Osteocyte (in vitro differentiated cells): Measurements from ENCODE around the gene CHPF. TPM values are rescaled to one million over a fixed set of nuclear protein-coding genes. Genes with fewer than 3 reads are reported as not detected.

Experiments used
- DNase-seq: peaks from one replicate; pipeline ENCODE4 v3.0.0; 2021; ENCODE audit warnings: mixed read lengths; ENCODE audit not compliant: unreplicated experiment; ENCODE audit errors: extremely low spot score
- H3K27ac Mint-ChIP-seq: one replicate; pipeline ENCODE4 v1.8.0; 2021; ENCODE audit warnings: mild to moderate bottlenecking, mixed read lengths; ENCODE audit not compliant: unreplicated experiment
- H3K27me3 Mint-ChIP-seq: one replicate; pipeline ENCODE4 v1.8.0; 2021; ENCODE audit warnings: mixed read lengths; ENCODE audit not compliant: unreplicated experiment
- H3K36me3 Mint-ChIP-seq: one replicate; pipeline ENCODE4 v1.8.0; 2021; ENCODE audit warnings: mixed read lengths; ENCODE audit not compliant: unreplicated experiment
- H3K4me1 Mint-ChIP-seq: one replicate; pipeline ENCODE4 v1.8.0; 2021; ENCODE audit warnings: mixed read lengths; ENCODE audit not compliant: unreplicated experiment
- H3K4me3 Mint-ChIP-seq: one replicate; pipeline ENCODE4 v1.8.0; 2021; ENCODE audit warnings: mild to moderate bottlenecking, moderate library complexity, mixed read lengths; ENCODE audit not compliant: unreplicated experiment
- H3K9me3 Mint-ChIP-seq: one replicate; pipeline ENCODE4 v1.8.0; 2021; ENCODE audit warnings: mixed read lengths; ENCODE audit not compliant: unreplicated experiment
- CTCF ChIP-seq: fragments of 200-600 bp; sonication (generic); IDR thresholded peaks from 2 replicates; pipeline ENCODE4 v1.5.0; 2021; ENCODE audit warnings: antibody characterized with exemption, mild to moderate bottlenecking, moderate library complexity
- total RNA-seq: library from RNA; stranded (reverse); gene quantifications from 2 replicates; pipeline ENCODE4 v1.2.1, GENCODE V29; 2021

The CHPF gene
- total RNA-seq, 1 donor from 2014 or later, result 144 TPM

- no peaks in the 10 kb centered on the region for H3K9me3 Mint-ChIP-seq
- peaks cover 25% of the 10 kb centered on the region for H3K4me1 Mint-ChIP-seq
- no peak for TF ChIP-seq CTCF
- peak; percentile 92 for DNase-seq
- no peaks in the 10 kb centered on the region for H3K27me3 Mint-ChIP-seq
- H3K27ac Mint-ChIP-seq, result peak overlapping the region; percentile 99
- H3K36me3 Mint-ChIP-seq, result peaks cover 4% of the 10 kb centered on the region
- peak overlapping the region; percentile 97 for H3K4me3 Mint-ChIP-seq
Measured at GRCh38 chr2:219497495-219498279, 45.9 kb downstream of the CHPF start.

DNA sequence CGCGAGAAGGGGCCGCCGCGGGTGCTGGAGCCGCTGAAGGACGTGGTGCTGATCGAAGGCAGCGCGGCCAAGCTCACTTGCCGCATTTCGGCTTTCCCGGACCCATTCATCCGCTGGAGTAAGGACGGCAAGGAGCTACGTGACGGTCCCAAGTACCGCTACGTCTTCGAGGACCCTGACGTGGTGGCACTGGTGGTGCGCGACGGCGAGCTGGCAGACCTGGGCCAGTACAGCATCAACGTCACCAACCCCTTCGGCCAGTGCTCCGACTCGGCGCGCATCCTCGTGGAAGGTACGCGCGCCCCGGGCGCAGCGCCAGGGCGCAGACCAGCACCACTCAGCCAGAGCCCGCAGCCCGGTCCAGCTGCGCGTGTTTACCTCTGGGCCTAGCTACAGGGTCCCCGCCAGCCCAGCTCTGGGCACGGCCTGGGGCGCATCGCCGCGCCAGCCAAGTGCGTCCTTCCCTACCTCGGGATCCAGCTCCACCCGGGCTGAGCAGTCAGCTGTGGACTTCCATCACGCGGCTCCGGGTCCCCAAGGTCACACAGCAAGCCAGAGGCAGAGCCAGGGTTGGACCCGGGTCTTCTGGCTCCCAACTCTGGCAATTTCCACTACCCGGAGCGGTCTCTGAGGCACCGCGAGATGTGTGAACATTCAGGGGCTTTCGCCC lies 46.6 kb downstream of the CHPF start:
- Mint-ChIP-seq H3K27me3 (no peaks in the 10 kb centered on the region), H3K4me1 (peaks cover 25% of the 10 kb centered on the region), H3K9me3 (no peaks in the 10 kb centered on the region), H3K4me3 (peak overlapping the region; percentile 97), H3K36me3 (peaks cover 2% of the 10 kb centered on the region), H3K27ac (no peak overlapping the region)
- no peak for TF ChIP-seq CTCF
- no peak for DNase-seq

DNA sequence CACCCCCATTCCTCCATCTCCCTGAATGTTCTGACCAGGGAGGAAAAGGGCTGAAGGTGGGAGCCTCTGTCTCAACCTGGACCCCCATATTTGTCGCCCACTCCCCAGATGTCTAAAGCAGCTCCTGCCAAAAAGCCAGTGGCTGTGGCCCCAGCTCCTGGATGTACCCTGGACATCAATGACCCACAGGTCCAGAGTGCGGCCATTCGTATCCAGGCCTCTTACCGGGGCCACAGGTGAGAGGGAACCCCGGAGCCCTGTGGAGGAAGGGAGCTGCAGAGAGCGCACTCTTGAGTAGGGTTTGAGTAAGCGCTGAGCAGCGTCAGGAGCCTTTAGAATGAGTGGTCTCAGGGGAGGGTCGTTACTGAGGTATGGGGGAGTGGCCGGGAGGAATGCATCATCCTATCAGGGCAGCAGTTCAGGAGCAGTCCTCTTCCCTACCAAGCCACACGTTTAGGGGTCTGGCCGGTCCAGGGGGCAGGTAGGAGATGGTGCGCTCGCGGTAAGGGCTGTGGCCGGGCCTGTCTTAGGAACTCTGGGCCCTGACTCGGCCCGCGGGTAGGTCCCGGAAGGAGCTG lies 47.3 kb downstream of the CHPF start:
- Mint-ChIP-seq H3K9me3 (no peaks in the 10 kb centered on the region), H3K36me3 (no peaks in the 10 kb centered on the region), H3K27ac (no peak overlapping the region), H3K4me3 (no peak overlapping the region), H3K27me3 (no peaks in the 10 kb centered on the region), H3K4me1 (peaks cover 25% of the 10 kb centered on the region)
- TF ChIP-seq CTCF, result no peak
- DNase-seq, result no peak

DNA sequence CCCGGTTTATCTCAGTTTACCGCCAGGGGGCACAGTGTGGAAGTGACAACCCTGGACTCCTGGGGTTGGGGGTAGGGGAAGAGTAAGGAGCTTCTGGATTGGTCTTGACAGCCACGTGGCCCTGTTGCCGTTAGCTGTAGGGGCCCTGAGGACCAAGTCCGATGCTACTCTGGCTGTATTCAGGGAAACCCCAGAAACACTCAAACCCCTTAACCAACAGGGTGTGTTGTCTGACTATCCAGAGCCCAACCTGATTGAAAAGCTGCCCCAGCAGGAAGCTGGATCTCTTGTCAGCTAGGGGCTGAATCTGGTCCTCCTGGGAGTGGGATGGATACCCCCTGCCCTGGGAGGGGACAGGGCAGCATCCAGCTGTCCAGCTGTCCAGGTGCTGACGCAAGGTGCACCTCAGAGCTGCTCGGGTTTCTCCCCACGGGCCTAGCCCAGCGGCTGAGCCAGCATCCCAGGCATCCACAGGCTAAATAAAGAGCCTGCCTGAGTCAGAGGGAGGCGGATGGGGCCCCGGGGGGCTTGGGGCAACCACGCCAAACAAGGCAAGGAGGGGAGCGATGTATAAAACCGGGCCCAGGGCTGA lies 48.0 kb downstream of the CHPF start:
- no peak for DNase-seq
- TF ChIP-seq CTCF, result peak; percentile 62
- H3K9me3 Mint-ChIP-seq, result no peaks in the 10 kb centered on the region
- no peak overlapping the region for H3K27ac Mint-ChIP-seq
- no peak overlapping the region for H3K4me3 Mint-ChIP-seq
- H3K27me3 Mint-ChIP-seq, result no peaks in the 10 kb centered on the region
- peaks cover 25% of the 10 kb centered on the region for H3K4me1 Mint-ChIP-seq
- H3K36me3 Mint-ChIP-seq, result no peaks in the 10 kb centered on the region
